GM12878 (cell line): ENCODE results near the gene ATAD2B. TPM values are rescaled to one million over a fixed set of nuclear protein-coding genes. Genes with fewer than 3 reads are reported as not detected.
A peak's percentile ranks its signal among the peaks of the same experiment; 100 is the strongest.

Experiments used
- JUNB ChIP-seq: IDR thresholded peaks from 2 replicates; pipeline ENCODE4 v1.6.1; 2016; ENCODE audit warnings: antibody characterized with exemption, mild to moderate bottlenecking
- KDM1A ChIP-seq: fragments of 200-600 bp; sonication (generic); IDR thresholded peaks from 2 replicates; pipeline ENCODE4 v1.6.1; 2016; ENCODE audit warnings: borderline replicate concordance
- NBN ChIP-seq: fragments of 450-650 bp; IDR thresholded peaks from 2 replicates; pipeline ENCODE4 v1.6.1; 2016
- NRF1 ChIP-seq: conservative IDR thresholded peaks from 2 replicates; pipeline ENCODE4 v1.6.1; 2011; ENCODE audit warnings: mild to moderate bottlenecking, low read depth, low read length, improper control_type of control experiment
- polyA plus RNA-seq, 11 experiments: library from polyadenylated mRNA; depleted of rRNA in 4 of 11; unstranded in 6 of 11; stranded (reverse) in 5 of 11; fragments of >200 nt; fragmentation: Nextera tagmentation in 4 of 11; fragmentation: Illumina TruSeq in 1 of 11; extraction: Ambion mirVana in 4 of 11; extraction: Trizol in 1 of 11; gene quantifications; 1 replicate in 1 of 11; 2 replicates in 10 of 11; pipeline versions ENCODE4 v1.2.1 to v1.2.3, GENCODE V29; 2011 to 2016; ENCODE audit warnings: inconsistent platforms in 2 of 11, missing spikeins in 2 of 11, low read depth in 1 of 11
- total RNA-seq, 4 experiments: library from RNA; depleted of rRNA in 3 of 4; stranded (reverse); fragments of >200 nt in 3 of 4; fragmentation: Illumina TruSeq in 1 of 4; extraction: Trizol in 1 of 4; gene quantifications; 2 replicates each; pipeline versions ENCODE4 v1.2.1 to v1.2.3, GENCODE V29; 2013 to 2021
- TF ChIP-seq, protein P1 (sequence below): IDR thresholded peaks from 2 replicates; pipeline ENCODE4 v1.6.1; 2012; ENCODE audit warnings: mild to moderate bottlenecking, low read depth, low read length
- TF ChIP-seq, protein P2 (sequence below): fragments of 450-650 bp; IDR thresholded peaks from 2 replicates; pipeline ENCODE4 v1.6.1; 2016; ENCODE audit warnings: mild to moderate bottlenecking

Gene ATAD2B
- total and polyA plus RNA-seq, 10 of the 15 experiments (the other 5 are each of a cell fraction or from before 2014, with no cell fraction given): 3.6 to 29.9 (median 16.8) TPM

DNA sequence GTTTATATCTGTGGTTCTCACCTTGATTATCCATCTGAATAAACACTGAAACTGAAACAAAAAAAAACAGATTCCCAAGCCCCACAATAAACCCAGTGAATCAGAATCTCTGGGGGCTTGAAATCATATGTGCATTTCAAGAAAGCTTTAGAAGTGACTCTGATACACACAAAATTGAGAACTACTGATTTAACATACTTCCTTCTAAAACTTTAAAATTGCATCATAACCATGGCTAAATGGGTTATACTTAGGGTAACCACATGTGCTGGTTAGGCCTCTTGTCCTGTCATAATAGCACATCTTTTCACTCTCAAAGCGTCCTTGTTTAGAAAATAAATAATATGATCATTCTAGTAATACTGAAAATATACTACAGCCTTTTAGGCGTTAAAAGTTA lies 100.9 kb downstream of the ATAD2B start (continued):
- TF ChIP-seq, protein P1, sequence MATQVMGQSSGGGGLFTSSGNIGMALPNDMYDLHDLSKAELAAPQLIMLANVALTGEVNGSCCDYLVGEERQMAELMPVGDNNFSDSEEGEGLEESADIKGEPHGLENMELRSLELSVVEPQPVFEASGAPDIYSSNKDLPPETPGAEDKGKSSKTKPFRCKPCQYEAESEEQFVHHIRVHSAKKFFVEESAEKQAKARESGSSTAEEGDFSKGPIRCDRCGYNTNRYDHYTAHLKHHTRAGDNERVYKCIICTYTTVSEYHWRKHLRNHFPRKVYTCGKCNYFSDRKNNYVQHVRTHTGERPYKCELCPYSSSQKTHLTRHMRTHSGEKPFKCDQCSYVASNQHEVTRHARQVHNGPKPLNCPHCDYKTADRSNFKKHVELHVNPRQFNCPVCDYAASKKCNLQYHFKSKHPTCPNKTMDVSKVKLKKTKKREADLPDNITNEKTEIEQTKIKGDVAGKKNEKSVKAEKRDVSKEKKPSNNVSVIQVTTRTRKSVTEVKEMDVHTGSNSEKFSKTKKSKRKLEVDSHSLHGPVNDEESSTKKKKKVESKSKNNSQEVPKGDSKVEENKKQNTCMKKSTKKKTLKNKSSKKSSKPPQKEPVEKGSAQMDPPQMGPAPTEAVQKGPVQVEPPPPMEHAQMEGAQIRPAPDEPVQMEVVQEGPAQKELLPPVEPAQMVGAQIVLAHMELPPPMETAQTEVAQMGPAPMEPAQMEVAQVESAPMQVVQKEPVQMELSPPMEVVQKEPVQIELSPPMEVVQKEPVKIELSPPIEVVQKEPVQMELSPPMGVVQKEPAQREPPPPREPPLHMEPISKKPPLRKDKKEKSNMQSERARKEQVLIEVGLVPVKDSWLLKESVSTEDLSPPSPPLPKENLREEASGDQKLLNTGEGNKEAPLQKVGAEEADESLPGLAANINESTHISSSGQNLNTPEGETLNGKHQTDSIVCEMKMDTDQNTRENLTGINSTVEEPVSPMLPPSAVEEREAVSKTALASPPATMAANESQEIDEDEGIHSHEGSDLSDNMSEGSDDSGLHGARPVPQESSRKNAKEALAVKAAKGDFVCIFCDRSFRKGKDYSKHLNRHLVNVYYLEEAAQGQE: no peak
- no peak for TF ChIP-seq NBN
- peak; percentile 25; the same call in 1 of the 2 replicates for TF ChIP-seq JUNB
- TF ChIP-seq, protein P2, sequence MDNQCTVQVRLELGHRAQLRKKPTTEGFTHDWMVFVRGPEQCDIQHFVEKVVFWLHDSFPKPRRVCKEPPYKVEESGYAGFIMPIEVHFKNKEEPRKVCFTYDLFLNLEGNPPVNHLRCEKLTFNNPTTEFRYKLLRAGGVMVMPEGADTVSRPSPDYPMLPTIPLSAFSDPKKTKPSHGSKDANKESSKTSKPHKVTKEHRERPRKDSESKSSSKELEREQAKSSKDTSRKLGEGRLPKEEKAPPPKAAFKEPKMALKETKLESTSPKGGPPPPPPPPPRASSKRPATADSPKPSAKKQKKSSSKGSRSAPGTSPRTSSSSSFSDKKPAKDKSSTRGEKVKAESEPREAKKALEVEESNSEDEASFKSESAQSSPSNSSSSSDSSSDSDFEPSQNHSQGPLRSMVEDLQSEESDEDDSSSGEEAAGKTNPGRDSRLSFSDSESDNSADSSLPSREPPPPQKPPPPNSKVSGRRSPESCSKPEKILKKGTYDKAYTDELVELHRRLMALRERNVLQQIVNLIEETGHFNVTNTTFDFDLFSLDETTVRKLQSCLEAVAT: no peak
- TF ChIP-seq KDM1A: no peak
- no peak for TF ChIP-seq NRF1
- TF ChIP-seq, all 136 proteins: peak for 2
